HL-60 (cell line): ENCODE data around the gene RAD50.
"Not testable (repeated sequence)": the region's sequence is repeated elsewhere in the genome, so short reads cannot be mapped to it uniquely, and the experiment has no call there.

ENCODE experiments used
- DNase-seq, 2 experiments: peaks; one replicate each; pipeline ENCODE4 v3.0.0-alpha.2; 2010 to 2020; ENCODE audit warnings: low read depth in 1 of 2, low spot score in 1 of 2
- H3K27ac ChIP-seq: fragments of 250-450 bp; sonication (Bioruptor Pico); replicated peaks from 2 replicates; pipeline ENCODE4 v1.5.1; 2020; ENCODE audit warnings: mild to moderate bottlenecking, moderate library complexity
- H3K27me3 ChIP-seq: fragments of 250-450 bp; sonication (Bioruptor Pico); 2 replicates; pipeline ENCODE4 v1.5.1; 2021; ENCODE audit warnings: mild to moderate bottlenecking, moderate library complexity; ENCODE audit not compliant: insufficient read depth, poor library complexity, severe bottlenecking
- H3K4me3 ChIP-seq: replicated peaks from 2 replicates; pipeline ENCODE4 v1.5.1; 2011; ENCODE audit warnings: mild to moderate bottlenecking, control low read depth, low read length; ENCODE audit not compliant: insufficient read depth
- CTCF ChIP-seq: IDR thresholded peaks from one replicate; pipeline ENCODE4 v1.5.1; 2011; ENCODE audit warnings: low read length, control low read depth, inconsistent platforms; ENCODE audit not compliant: insufficient read depth
- GABPA ChIP-seq: IDR thresholded peaks from 2 replicates; pipeline ENCODE4 v1.6.1; 2012; ENCODE audit warnings: low read depth
- POLR2AphosphoS5 ChIP-seq: IDR thresholded peaks from 2 replicates; pipeline ENCODE4 v1.6.1; 2012; ENCODE audit warnings: low read depth
- REST ChIP-seq: IDR thresholded peaks from 2 replicates; pipeline ENCODE4 v1.6.1; 2012; ENCODE audit warnings: low read depth; ENCODE audit not compliant: insufficient replicate concordance
- SPI1 ChIP-seq: IDR thresholded peaks from 2 replicates; pipeline ENCODE4 v1.6.1; 2012; ENCODE audit warnings: low read depth, mild to moderate bottlenecking, borderline replicate concordance

Gene RAD50

GRCh38 chr5:132688536-132689339, 132.0 kb downstream of the RAD50 start:
- Histone ChIP-seq H3K27ac (no peak overlapping the region), H3K4me3 (no peak overlapping the region), H3K27me3 (no peaks in the 10 kb centered on the region)
- DNase-seq = no peak
- TF ChIP-seq REST (no peak), POLR2AphosphoS5 (no peak), GABPA (no peak), CTCF (no peak), SPI1 (no peak)

GRCh38 chr5:132689513-132689912, 132.7 kb downstream of the RAD50 start:
- Histone ChIP-seq H3K27ac (no peak overlapping the region), H3K4me3 (no peak overlapping the region), H3K27me3 (no peaks in the 10 kb centered on the region)
- TF ChIP-seq REST = no peak
- DNase-seq = no peak

GRCh38 chr5:132690156-132690555, 133.4 kb downstream of the RAD50 start:
- no peak for DNase-seq
- Histone ChIP-seq H3K27ac (no peak overlapping the region), H3K27me3 (no peaks in the 10 kb centered on the region), H3K4me3 (no peak overlapping the region)
- no peak for TF ChIP-seq REST
- TF ChIP-seq POLR2AphosphoS5 = no peak
- TF ChIP-seq SPI1 = no peak
- TF ChIP-seq GABPA = no peak
- no peak for TF ChIP-seq CTCF

- not testable (repeated sequence) for H3K27me3 ChIP-seq, H3K4me3 ChIP-seq, H3K27ac ChIP-seq, DNase-seq
These were observed 135.2 kb downstream of the RAD50 start for GRCh38 chr5:132691755-132692631.
